BJ (cell line): ENCODE data around the gene RINT1. TPM values are rescaled to one million over a fixed set of nuclear protein-coding genes. Genes with fewer than 3 reads are reported as not detected.

Experiments used
- CTCF ChIA-PET: fragments of 350-600 bp; formaldehyde crosslinking; extraction: SDS; loops from one replicate; lab custom pipeline; 2021; ENCODE audit warnings: antibody characterized with exemption, inconsistent platforms; lab: Yijun Ruan, JAX
- POLR2A ChIA-PET: fragments of 300-600 bp; sonication (Branson Sonifier 250); formaldehyde crosslinking; extraction: SDS; loops from one replicate; lab custom pipeline; 2021; ENCODE audit warnings: antibody characterized with exemption; lab: Charles Lee
- DNase-seq: peaks from one replicate; pipeline ENCODE4 v3.0.0-alpha.2; 2011; ENCODE audit warnings: low read depth
- H3K27me3 ChIP-seq: 2 replicates; pipeline ENCODE4 v1.6.0; 2011; ENCODE audit warnings: low read length; ENCODE audit not compliant: control insufficient read depth, insufficient read depth
- H3K36me3 ChIP-seq: 2 replicates; pipeline ENCODE4 v1.5.1; 2011; ENCODE audit warnings: low read length; ENCODE audit not compliant: control insufficient read depth, insufficient read depth
- H3K4me3 ChIP-seq: 2 replicates; pipeline ENCODE4 v1.5.1; 2011; ENCODE audit warnings: low read depth, mild to moderate bottlenecking, control low read depth, low read length
- CTCF ChIP-seq: IDR thresholded peaks from 2 replicates; pipeline ENCODE4 v1.5.1; 2011; ENCODE audit warnings: low read depth, mild to moderate bottlenecking, control low read depth, inconsistent platforms, low read length, moderate library complexity; ENCODE audit not compliant: insufficient read depth
- polyA plus RNA-seq: library from polyadenylated mRNA; depleted of rRNA; stranded (reverse); fragments of >200 nt; gene quantifications from 2 replicates; pipeline ENCODE4 v1.2.3, GENCODE V29; 2011

The RINT1 gene
- polyA plus RNA-seq, 1 experiment = 11.0 TPM

- H3K36me3 ChIP-seq = no peaks in the 10 kb centered on the region
- H3K4me3 ChIP-seq = no peak overlapping the region
- CTCF ChIA-PET = no interaction called here
- POLR2A ChIA-PET = no interaction called here
- TF ChIP-seq CTCF = no peak
- H3K27me3 ChIP-seq = no peaks in the 10 kb centered on the region
- no peak for DNase-seq
Measured at GRCh38 chr7:105584165-105584564, 52.2 kb downstream of the RINT1 start.

- POLR2A ChIA-PET = no interaction called here
- TF ChIP-seq CTCF = no peak
- Histone ChIP-seq H3K36me3 (no peaks in the 10 kb centered on the region), H3K27me3 (no peaks in the 10 kb centered on the region), H3K4me3 (no peak overlapping the region)
- DNase-seq = no peak
- CTCF ChIA-PET = interaction anchor here (1.2 kb wide), 1 partner anchor 19 kb away, joined by 3 read pairs; no protein-coding TSS in a partner anchor
Measured at GRCh38 chr7:105585850-105586500, 54.0 kb downstream of the RINT1 start.

GRCh38 chr7:105587909-105588635, 56.1 kb downstream of the RINT1 start:
- no peak for TF ChIP-seq CTCF
- Histone ChIP-seq H3K36me3 (no peaks in the 10 kb centered on the region), H3K27me3 (0 out of 2 replicates have a peak, but pooled peaks cover 1% of the 10 kb centered on the region), H3K4me3 (no peak overlapping the region)
- CTCF ChIA-PET = interaction anchor here (0.6 to 1.0 kb wide), 3 partner anchors 10 to 21 kb away, joined by 3 to 4 read pairs (median 3); no protein-coding TSS in a partner anchor
- DNase-seq = no peak
- POLR2A ChIA-PET = interaction anchor here (0.7 kb wide), 1 partner anchor 647 kb away, joined by 4 read pairs; no protein-coding TSS in a partner anchor

- Histone ChIP-seq H3K36me3 (no peaks in the 10 kb centered on the region), H3K27me3 (0 out of 2 replicates have a peak, but pooled peaks cover 1% of the 10 kb centered on the region), H3K4me3 (no peak overlapping the region)
- peak; percentile 73 for TF ChIP-seq CTCF
- POLR2A ChIA-PET = no interaction called here
- CTCF ChIA-PET = interaction anchor here (0.6 to 2.4 kb wide), 18 partner anchors 8 to 706 kb away, joined by 3 to 8 read pairs (median 3); partner anchors contain the start of gene EFCAB10
- peak; percentile 35 for DNase-seq
Measured at GRCh38 chr7:105589356-105590077, 57.5 kb downstream of the RINT1 start.
